ENCODE measurements around the gene MT1F.
"Not testable (repeated sequence)": the region's sequence is repeated elsewhere in the genome, so short reads cannot be mapped to it uniquely, and the experiment has no call there.

DNA sequence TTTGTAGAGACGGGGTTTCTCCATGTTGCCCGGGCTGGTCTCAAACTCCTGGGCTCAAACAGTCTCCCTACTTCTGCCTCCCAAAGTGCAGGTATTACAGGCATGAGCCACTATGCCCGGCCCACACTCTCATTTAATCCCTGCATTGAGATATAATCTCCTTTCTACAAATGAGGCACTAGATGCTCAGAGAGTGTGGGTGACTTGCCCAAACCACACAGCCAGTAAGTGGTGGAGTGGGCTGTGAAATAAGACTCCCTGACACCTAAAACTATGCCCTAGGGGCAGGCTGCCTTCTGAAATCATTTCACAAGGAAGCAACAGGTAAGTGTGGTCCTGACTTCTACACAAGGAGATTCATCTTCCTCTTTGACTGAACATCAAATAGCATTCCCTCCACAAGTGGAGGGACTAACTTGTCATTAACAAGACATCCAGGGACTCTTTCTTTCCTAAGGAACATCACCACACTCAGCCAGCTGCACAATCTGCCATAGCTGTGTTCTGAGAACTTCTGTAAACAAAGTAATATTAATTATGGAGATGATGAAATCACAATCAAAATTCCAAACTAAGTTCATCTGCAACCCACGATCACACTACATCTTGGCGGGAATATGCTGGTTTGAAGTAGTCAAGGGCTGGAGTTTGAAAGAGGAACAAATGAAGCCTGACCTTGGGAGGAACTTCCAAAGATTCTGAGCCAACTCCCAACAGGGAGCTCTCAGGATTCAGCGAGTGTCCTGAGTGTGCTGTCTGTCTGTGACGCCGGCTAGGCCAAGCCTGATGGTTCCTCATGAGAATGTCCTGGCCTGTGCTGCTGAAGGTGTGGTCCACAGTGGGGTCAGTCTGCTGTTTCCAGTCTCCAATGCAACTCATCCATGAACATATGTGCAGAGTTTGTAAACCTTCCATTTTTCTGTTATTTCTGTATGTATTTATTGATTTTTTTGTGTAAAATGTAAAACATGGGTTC is 7.8 kb downstream of the MT1F start:
- not testable (repeated sequence) for TF ChIP-seq CTCF, POLR2A (IDR thresholded peaks at IDR 0.05)
